GM12873 (cell line): ENCODE results near the gene VEGFC.

Experiments used
- TF ChIP-seq, protein P1 (sequence below): IDR thresholded peaks from 2 replicates; pipeline ENCODE4 v1.5.1; 2012; ENCODE audit warnings: low read depth, mild to moderate bottlenecking, moderate library complexity, low read length, control low read depth; ENCODE audit not compliant: insufficient read depth; ENCODE audit errors: missing control alignments

Gene VEGFC, protein sequence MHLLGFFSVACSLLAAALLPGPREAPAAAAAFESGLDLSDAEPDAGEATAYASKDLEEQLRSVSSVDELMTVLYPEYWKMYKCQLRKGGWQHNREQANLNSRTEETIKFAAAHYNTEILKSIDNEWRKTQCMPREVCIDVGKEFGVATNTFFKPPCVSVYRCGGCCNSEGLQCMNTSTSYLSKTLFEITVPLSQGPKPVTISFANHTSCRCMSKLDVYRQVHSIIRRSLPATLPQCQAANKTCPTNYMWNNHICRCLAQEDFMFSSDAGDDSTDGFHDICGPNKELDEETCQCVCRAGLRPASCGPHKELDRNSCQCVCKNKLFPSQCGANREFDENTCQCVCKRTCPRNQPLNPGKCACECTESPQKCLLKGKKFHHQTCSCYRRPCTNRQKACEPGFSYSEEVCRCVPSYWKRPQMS

DNA sequence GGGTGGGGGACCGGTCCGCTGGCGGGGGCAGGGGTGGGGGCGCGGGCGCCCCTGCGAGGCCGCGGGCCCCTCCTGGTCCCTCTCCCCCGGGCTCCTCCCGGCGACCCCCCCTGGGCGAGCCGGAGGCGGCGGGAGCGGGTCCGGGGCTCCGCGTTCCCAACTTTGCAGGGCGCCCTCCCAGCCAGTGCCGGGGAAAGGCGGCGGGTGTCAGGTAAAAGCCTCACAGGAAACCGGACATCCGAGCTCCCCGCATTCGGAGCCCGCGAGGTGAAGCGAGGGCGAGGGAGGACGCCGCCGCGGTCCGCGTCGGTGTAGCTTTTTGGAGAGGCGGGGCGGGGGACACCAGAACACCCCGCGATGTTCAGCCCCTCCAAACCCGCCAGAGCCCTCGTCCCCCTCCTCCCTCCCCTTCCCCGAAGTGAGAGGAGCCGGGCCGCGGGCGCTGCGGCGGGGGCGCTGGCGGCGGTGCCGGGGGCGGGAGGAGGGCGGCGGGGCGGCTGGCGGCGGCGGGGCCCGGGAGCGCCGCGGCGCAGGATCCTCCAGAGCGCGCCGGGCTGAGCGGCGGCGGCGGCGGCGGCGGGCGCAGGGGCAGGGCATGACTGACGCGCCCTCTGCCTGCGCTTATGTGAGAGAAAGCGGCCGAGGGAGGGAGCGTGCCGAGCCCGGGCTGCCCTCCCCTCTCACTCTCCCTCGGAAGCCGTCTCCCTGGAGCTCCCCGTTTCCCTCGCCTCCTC, at the start of gene VEGFC:
TSS of gene VEGFC (minus strand) at position 597 of the 734 bp plus-strand sequence. CDS start 611 bp downstream, outside the sequence.
- TF ChIP-seq, protein P1, sequence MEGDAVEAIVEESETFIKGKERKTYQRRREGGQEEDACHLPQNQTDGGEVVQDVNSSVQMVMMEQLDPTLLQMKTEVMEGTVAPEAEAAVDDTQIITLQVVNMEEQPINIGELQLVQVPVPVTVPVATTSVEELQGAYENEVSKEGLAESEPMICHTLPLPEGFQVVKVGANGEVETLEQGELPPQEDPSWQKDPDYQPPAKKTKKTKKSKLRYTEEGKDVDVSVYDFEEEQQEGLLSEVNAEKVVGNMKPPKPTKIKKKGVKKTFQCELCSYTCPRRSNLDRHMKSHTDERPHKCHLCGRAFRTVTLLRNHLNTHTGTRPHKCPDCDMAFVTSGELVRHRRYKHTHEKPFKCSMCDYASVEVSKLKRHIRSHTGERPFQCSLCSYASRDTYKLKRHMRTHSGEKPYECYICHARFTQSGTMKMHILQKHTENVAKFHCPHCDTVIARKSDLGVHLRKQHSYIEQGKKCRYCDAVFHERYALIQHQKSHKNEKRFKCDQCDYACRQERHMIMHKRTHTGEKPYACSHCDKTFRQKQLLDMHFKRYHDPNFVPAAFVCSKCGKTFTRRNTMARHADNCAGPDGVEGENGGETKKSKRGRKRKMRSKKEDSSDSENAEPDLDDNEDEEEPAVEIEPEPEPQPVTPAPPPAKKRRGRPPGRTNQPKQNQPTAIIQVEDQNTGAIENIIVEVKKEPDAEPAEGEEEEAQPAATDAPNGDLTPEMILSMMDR: no peak

DNA sequence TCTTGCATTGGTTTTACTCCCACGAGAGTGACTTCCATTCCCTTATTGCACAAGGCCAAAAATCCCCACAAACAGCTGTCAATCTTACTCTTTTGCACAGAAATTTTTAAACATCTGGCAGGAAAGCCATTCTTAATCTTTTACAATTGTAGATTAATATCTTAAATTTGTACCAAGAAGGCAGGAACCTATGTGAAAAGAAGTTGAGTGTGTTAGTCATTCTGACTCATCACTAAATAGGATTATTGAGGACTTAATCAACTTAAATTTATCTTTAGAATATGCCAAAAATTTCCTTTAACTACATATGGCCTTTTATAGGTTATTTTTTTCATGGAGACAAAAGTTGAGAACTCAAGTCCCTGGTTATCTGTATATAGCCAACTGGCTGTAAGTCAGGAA, 49.0 kb upstream of the VEGFC start:
- TF ChIP-seq, protein P1: no peak

DNA sequence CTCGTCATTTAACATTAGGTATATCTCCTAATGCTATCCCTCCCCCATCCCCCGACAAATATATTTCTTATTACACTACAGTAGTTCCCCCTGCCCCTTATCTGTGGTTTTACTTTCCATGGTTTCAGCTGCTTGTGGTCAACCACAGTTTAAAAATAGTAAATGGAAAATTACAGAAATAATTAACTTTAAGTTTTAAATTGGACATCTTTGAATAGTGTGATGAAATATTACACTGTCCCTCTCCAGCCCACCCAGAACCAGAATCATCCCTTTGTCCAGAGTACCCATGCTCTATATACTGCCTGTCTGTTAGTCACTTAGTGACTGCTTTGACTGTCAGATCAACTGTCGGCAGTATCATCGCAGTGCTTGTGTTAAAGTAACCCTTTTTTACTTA, 47.4 kb upstream of the VEGFC start:
- TF ChIP-seq, protein P1: no peak

DNA sequence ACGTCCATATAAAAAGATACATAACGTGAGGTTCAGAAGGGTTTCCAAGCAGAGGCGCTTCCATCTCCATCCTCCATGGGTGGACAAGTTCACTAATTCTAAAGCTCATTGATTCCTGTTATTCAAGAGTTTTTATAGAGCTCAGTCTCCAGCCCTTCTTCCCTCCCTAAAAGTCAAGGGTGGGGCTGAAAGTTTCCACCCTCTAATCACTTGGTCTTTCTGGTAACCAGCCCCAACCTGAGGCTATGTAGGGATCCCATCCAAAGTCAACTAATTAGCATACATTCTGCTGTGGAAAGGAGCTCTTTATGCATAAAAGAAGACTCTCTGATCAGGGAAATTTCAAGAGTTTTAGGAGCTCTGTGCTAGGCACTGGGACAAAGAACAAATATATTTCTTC, 46.9 kb upstream of the VEGFC start:
- TF ChIP-seq, protein P1: no peak

DNA sequence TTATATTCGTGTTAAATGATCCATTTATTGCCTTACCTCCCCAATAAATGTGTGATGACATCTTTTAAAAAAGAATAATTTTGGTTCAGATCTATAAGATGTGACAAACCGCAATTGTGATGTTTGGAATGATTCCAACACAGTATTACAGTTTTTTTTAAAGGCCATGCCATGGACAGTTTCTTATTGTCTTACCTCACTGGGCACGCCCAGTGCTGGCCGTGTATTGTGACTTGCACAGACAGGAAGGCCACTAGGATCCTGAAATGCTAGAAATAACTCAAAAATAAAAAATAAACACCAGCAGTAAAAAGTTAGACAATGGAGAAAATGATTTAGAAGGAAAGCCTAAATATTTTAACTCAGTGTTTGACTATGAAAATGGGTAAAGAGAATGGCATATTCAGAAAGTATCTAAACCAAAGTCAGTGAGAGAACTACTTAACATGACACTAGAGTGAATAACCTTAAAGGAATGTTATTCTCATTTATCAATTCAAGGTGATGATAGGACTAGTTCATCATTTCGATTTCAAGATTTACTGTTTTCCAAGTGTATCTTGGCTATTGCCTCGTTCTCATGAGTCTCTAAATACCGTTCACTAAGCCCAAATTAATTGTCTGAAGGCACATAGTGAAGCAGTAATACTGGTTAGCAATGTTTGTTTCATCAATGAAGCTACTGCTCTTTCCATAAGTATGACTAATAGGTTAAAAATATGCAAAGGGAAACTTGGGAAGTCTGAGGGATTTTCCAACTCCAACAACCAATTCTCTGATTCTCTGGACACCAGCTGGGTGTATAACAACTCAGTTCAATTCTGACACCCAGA, 46.1 kb upstream of the VEGFC start:
- TF ChIP-seq, protein P1: no peak

DNA sequence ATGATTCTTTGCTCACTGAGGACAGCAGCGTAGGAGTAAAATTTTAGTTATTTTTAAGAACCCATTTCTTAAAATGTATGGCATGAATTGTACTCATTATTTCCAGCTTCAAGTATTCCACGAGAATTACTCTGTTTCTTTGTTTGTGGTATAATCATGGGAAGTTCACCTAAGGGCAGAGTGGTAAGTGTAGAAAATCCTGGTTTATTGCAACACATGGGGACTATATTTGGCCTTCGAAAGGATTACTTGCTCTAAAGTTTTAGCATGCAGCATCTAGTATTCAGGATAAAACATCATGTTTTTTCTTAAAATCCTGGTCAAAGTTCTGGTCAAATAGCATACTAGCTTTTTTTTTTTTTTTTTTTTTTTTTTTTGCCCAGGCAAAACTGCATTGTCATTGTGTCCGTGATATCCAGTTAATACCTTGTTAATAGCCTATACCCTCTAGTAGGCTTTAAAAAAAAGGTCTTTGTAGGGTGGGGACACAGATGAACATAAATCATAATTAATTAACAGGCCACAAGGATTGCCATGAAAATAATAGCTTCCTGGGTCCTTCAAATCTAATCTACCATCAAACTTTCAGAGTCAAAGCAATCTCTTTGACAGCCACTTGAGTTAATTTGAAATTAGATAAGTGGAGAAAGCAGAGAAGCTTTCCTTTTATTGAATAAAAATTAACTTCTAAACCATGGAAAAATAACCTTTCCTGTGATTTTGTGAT, 44.6 kb upstream of the VEGFC start:
- TF ChIP-seq, protein P1: no peak
